Dedifferentiated amniotic fluid mesenchymal stem cell (primary cell): ENCODE data around the gene BPTF.
A peak's percentile ranks its signal among the peaks of the same experiment; 100 is the strongest.
"Not testable (repeated sequence)": the region's sequence is repeated elsewhere in the genome, so short reads cannot be mapped to it uniquely, and the experiment has no call there.

Source experiments
- DNase-seq: peaks from one replicate; pipeline ENCODE4 v3.0.0-alpha.2; 2016; ENCODE audit errors: extremely low spot score

BPTF gene

GRCh38 chr17:67833134-67833533, 7.8 kb downstream of the BPTF start:
- no peak for DNase-seq

- DNase-seq: no peak
Measured at GRCh38 chr17:67833946-67834631, 8.8 kb downstream of the BPTF start.

GRCh38 chr17:67834634-67835033, 9.3 kb downstream of the BPTF start:
- DNase-seq: no peak

- peak; percentile 60 for DNase-seq
Measured at GRCh38 chr17:67836205-67836987, 11.1 kb downstream of the BPTF start.

GRCh38 chr17:67837965-67838364, 12.7 kb downstream of the BPTF start:
- no peak for DNase-seq

GRCh38 chr17:67838538-67838937, 13.2 kb downstream of the BPTF start:
- no peak for DNase-seq

- DNase-seq: no peak
Measured at GRCh38 chr17:67841992-67842391, 16.7 kb downstream of the BPTF start.

GRCh38 chr17:67842648-67843047, 17.3 kb downstream of the BPTF start:
- no peak for DNase-seq

GRCh38 chr17:67845374-67845773, 20.1 kb downstream of the BPTF start:
- DNase-seq: no peak

- DNase-seq: not testable (repeated sequence)
Measured at GRCh38 chr17:67848189-67848588, 22.9 kb downstream of the BPTF start.

GRCh38 chr17:67848846-67849245, 23.5 kb downstream of the BPTF start:
- not testable (repeated sequence) for DNase-seq

- DNase-seq: no peak
Measured at GRCh38 chr17:67850991-67851631, 25.8 kb downstream of the BPTF start.

GRCh38 chr17:67853703-67854102, 28.4 kb downstream of the BPTF start:
- no peak for DNase-seq

GRCh38 chr17:67854378-67854777, 29.1 kb downstream of the BPTF start:
- no peak for DNase-seq

- no peak for DNase-seq
Measured at GRCh38 chr17:67855504-67856324, 30.4 kb downstream of the BPTF start.

GRCh38 chr17:67856402-67856801, 31.1 kb downstream of the BPTF start:
- DNase-seq: not testable (repeated sequence)

- no peak for DNase-seq
Measured at GRCh38 chr17:67862614-67863217, 37.4 kb downstream of the BPTF start.

GRCh38 chr17:67863624-67864247, 38.4 kb downstream of the BPTF start:
- DNase-seq: no peak

GRCh38 chr17:67865438-67865837, 40.1 kb downstream of the BPTF start:
- no peak for DNase-seq

- no peak for DNase-seq
Measured at GRCh38 chr17:67867591-67867990, 42.3 kb downstream of the BPTF start.

- DNase-seq: no peak
Measured at GRCh38 chr17:67868176-67868575, 42.9 kb downstream of the BPTF start.
